Measurements from ENCODE around the gene TET1.
"Not testable (repeated sequence)": the region's sequence is repeated elsewhere in the genome, so short reads cannot be mapped to it uniquely, and the experiment has no call there.

GRCh38 chr10:68735739-68736138, 175.6 kb downstream of the TET1 start:
- not testable (repeated sequence) for TF ChIP-seq CTCF (IDR thresholded peaks at IDR 0.05); ZC3H11A (IDR thresholded peaks at IDR 0.05); HOXA7 (CRISPR knock-in tag; IDR thresholded peaks at IDR 0.05); EP300 (IDR thresholded peaks at IDR 0.05); POLR2A (IDR thresholded peaks at IDR 0.05; ENCODE audit: low read length); KDM5A (IDR thresholded peaks at IDR 0.05); CHD2 (IDR thresholded peaks at IDR 0.05; ENCODE audit: low read length, partially characterized antibody); NR3C1 (IDR thresholded peaks at IDR 0.05); RCOR1 (IDR thresholded peaks at IDR 0.05; ENCODE audit: low read depth, low read length); JUN (IDR thresholded peaks at IDR 0.05); KDM1A (IDR thresholded peaks at IDR 0.05; ENCODE audit: low read depth); HDAC2 (IDR thresholded peaks at IDR 0.05); ESRRA (IDR thresholded peaks at IDR 0.05; ENCODE audit: borderline replicate concordance, low read length)
- TF ChIP-seq, protein P1, sequence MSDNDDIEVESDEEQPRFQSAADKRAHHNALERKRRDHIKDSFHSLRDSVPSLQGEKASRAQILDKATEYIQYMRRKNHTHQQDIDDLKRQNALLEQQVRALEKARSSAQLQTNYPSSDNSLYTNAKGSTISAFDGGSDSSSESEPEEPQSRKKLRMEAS (IDR thresholded peaks at IDR 0.05): not testable (repeated sequence)

All from A549 (cell line).